CD4-positive, alpha-beta T cell (primary cell): ENCODE data around the gene SLC27A5. TPM values are rescaled to one million over a fixed set of nuclear protein-coding genes. Genes with fewer than 3 reads are reported as not detected.

Experiments
- ATAC-seq: fragments of 200-7000 bp; cut with Tn5 transposase; one replicate; pipeline ENCODE4 v1.10.0; 2022; ENCODE audit warnings: mild to moderate bottlenecking; ENCODE audit not compliant: poor library complexity
- CTCF ChIA-PET: fragments of 350-600 bp; sonication (Branson Sonifier 250); formaldehyde crosslinking; loops from one replicate; lab custom pipeline; 2021; ENCODE audit warnings: antibody characterized with exemption, inconsistent platforms; lab: Charles Lee
- POLR2A ChIA-PET: fragments of 350-600 bp; sonication (Branson Sonifier 250); formaldehyde crosslinking; loops from one replicate; lab custom pipeline; 2021; ENCODE audit warnings: antibody characterized with exemption, inconsistent platforms; lab: Charles Lee
- DNase-seq, 14 experiments: peaks; one replicate each; pipeline ENCODE4 v3.0.0-alpha.2; 2013 to 2020; ENCODE audit warnings: mixed read lengths in 2 of 14
- H3K27ac ChIP-seq, 2 donors: one replicate each; pipeline versions ENCODE4 v1.5.1 to v1.7.0; 2013; ENCODE audit warnings: low read length in 2 of 2, low read depth in 1 of 2, mild to moderate bottlenecking in 1 of 2
- H3K27me3 ChIP-seq, 2 experiments: 1 replicate in 1 of 2; 2 replicates in 1 of 2; pipeline versions ENCODE4 v1.6.1 to v1.7.0; 2013; ENCODE audit warnings: low read length in 2 of 2, control low read depth in 1 of 2, mild to moderate bottlenecking in 1 of 2, moderate library complexity in 1 of 2; ENCODE audit not compliant: insufficient read depth in 2 of 2, control insufficient read depth in 1 of 2
- H3K36me3 ChIP-seq: one replicate; pipeline ENCODE4 v1.6.1; 2013; ENCODE audit warnings: low read length, control low read depth; ENCODE audit not compliant: insufficient read depth
- H3K4me1 ChIP-seq: one replicate; pipeline ENCODE4 v1.6.1; 2013; ENCODE audit warnings: low read length, control low read depth; ENCODE audit not compliant: insufficient read depth
- H3K4me3 ChIP-seq: one replicate; pipeline ENCODE4 v1.5.1; 2013; ENCODE audit warnings: mild to moderate bottlenecking, low read length, moderate library complexity
- H3K9me3 ChIP-seq, 2 experiments: 1 replicate in 1 of 2; 2 replicates in 1 of 2; pipeline versions ENCODE4 v1.6.1 to v1.7.0; 2013; ENCODE audit warnings: low read length in 2 of 2, mild to moderate bottlenecking in 2 of 2, control low read depth in 1 of 2, moderate library complexity in 1 of 2; ENCODE audit not compliant: control insufficient read depth in 1 of 2, insufficient read depth in 1 of 2
- H3K27ac Mint-ChIP-seq: one replicate; pipeline ENCODE4 v1.8.0; 2020; ENCODE audit warnings: mixed read lengths
- H3K27me3 Mint-ChIP-seq: one replicate; pipeline ENCODE4 v1.8.0; 2021; ENCODE audit warnings: mixed read lengths
- H3K36me3 Mint-ChIP-seq: one replicate; pipeline ENCODE4 v1.8.0; 2021; ENCODE audit warnings: low read depth, mixed read lengths
- H3K4me1 Mint-ChIP-seq: one replicate; pipeline ENCODE4 v1.8.0; 2021; ENCODE audit warnings: low read depth, mixed read lengths
- H3K4me3 Mint-ChIP-seq: one replicate; pipeline ENCODE4 v1.8.0; 2020; ENCODE audit warnings: mild to moderate bottlenecking, mixed read lengths
- H3K9me3 Mint-ChIP-seq: one replicate; pipeline ENCODE4 v1.8.0; 2020; ENCODE audit warnings: mixed read lengths
- CTCF ChIP-seq: fragments of 200-600 bp; IDR thresholded peaks from one replicate; pipeline ENCODE4 v1.8.0; 2022; ENCODE audit warnings: antibody characterized with exemption, mild to moderate bottlenecking
- intact Hi-C, 2 experiments: fragments of 100-400 bp; cut with DNase I in 1 of 2; cut with micrococcal nuclease in 1 of 2; formaldehyde crosslinking; loops; one replicate each; pipeline versions ENCODE4 v1.15.1 to v1.9.0; 2023 to 2025; cut with DNase I, micrococcal nuclease
- total RNA-seq, 174 experiments: library from RNA in 2 of 174; stranded (reverse) in 2 of 174; gene quantifications; one replicate each; pipeline ENCODE4 v1.2.3 and lab custom pipeline; 2021 to 2026

Gene SLC27A5
- total RNA-seq, 2 experiments from 2014 or later = 3.5 to 4.8 TPM

GRCh38 chr19:58548859-58549663 lies 37.3 kb upstream of the SLC27A5 start:
- no peak overlapping the region for H3K4me3 Mint-ChIP-seq
- peaks cover 43% of the 10 kb centered on the region for H3K4me1 Mint-ChIP-seq
- no peaks in the 10 kb centered on the region for H3K9me3 ChIP-seq
- CTCF ChIA-PET = no interaction called here
- no peaks in the 10 kb centered on the region for H3K27me3 Mint-ChIP-seq
- POLR2A ChIA-PET = interaction anchor here (0.7 kb wide), 1 partner anchor 12 kb away, joined by 3 read pairs; no protein-coding TSS in a partner anchor
- ATAC-seq (no peak), DNase-seq (no peak)
- intact Hi-C loops = no loop called here
- peaks cover 93% of the 10 kb centered on the region for H3K36me3 Mint-ChIP-seq
- no peak overlapping the region for H3K27ac Mint-ChIP-seq
- H3K4me1 ChIP-seq = peaks cover 46% of the 10 kb centered on the region
- H3K9me3 Mint-ChIP-seq = no peaks in the 10 kb centered on the region
- TF ChIP-seq CTCF = no peak
- no peak overlapping the region for H3K27ac ChIP-seq
- no peaks in the 10 kb centered on the region for H3K27me3 ChIP-seq
- H3K4me3 ChIP-seq = no peak overlapping the region
- peaks cover 83% of the 10 kb centered on the region for H3K36me3 ChIP-seq

DNA sequence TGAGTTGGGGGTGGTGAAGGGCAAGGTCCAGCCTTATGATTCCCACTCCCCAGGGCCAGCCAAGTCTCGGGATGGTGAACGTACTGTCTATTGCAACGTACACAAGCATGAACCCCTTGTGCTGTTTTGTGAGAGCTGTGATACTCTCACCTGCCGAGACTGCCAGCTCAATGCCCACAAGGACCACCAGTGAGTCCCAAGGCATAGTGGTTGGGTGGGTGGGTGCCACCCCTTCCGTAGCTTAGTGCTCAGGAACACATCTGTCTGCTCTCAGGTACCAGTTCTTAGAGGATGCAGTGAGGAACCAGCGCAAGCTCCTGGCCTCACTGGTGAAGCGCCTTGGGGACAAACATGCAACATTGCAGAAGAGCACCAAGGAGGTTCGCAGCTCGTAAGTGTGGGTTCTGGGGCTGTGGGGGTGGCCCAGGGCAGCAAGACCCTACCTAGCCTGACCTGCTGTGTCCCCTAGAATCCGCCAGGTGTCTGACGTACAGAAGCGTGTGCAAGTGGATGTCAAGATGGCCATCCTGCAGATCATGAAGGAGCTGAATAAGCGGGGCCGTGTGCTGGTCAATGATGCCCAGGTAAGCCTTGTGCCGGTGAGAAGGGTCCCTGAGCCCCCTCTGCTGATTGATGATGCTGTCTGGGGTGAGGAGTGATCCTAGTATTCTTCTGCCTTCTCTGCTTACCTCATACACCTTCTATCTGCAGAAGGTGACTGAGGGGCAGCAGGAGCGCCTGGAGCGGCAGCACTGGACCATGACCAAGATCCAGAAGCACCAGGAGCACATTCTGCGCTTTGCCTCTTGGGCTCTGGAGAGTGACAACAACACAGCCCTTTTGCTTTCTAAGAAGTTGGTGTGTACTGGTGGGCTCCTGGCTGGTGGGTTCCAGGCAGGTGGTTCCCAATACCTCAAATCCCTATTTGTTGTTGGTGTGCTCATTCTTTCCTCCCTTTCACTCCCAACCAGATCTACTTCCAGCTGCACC lies 35.8 kb upstream of the SLC27A5 start:
- Histone ChIP-seq H3K4me3 (no peak overlapping the region), H3K36me3 (peaks cover 73% of the 10 kb centered on the region), H3K27ac (no peak overlapping the region), H3K9me3 (no peaks in the 10 kb centered on the region), H3K27me3 (no peaks in the 10 kb centered on the region), H3K4me1 (peaks cover 45% of the 10 kb centered on the region)
- DNase-seq = no peak
- Mint-ChIP-seq H3K27me3 (no peaks in the 10 kb centered on the region), H3K27ac (peak overlapping the region; percentile 91), H3K9me3 (no peaks in the 10 kb centered on the region), H3K36me3 (peaks cover 85% of the 10 kb centered on the region), H3K4me3 (peak overlapping the region; percentile 95), H3K4me1 (peaks cover 42% of the 10 kb centered on the region)
- CTCF ChIA-PET = no interaction called here
- no peak for TF ChIP-seq CTCF
- no peak for ATAC-seq
- intact Hi-C loops = no loop called here
- POLR2A ChIA-PET = interaction anchor here (0.8 to 1.2 kb wide), 2 partner anchors 25 to 28 kb away, joined by 3 read pairs; partner anchors contain the start of genes MZF1 and ZBTB45

DNA sequence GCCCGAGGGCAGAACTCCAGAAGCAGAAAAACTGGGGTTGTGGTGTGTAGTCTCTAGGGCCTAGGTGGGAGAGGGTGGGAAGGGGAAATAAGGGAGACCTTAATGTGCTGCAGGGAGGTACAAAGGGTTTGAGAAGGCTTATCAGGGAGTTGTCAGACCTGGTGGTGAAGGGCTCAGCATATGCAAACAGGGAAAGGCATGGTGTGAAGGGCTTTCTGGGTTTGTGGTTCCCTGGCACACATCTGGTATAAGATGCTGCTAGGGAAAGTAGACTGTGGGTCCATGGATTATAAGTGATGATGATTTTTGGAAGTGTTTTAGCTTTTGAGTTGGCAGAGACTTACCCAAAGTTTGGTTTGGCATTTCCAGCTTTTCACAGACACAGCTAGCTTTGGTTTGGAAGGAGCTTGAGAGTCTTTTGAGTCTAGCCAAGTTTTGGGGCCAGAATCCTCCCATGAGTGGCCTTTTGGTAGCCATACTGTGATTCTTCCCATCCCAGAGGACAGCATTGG lies 34.3 kb upstream of the SLC27A5 start:
- peaks cover 69% of the 10 kb centered on the region for H3K36me3 Mint-ChIP-seq
- no peak for TF ChIP-seq CTCF
- peak overlapping the region; percentile 70 for H3K4me3 ChIP-seq
- intact Hi-C loops = no loop called here
- no peaks in the 10 kb centered on the region for H3K9me3 ChIP-seq
- H3K9me3 Mint-ChIP-seq = no peaks in the 10 kb centered on the region
- peak overlapping the region; percentile 91 for H3K27ac Mint-ChIP-seq
- peak overlapping the region in 1 of 2 donors; percentile 15 for H3K27ac ChIP-seq
- peaks cover 39% of the 10 kb centered on the region for H3K4me1 Mint-ChIP-seq
- POLR2A ChIA-PET = interaction anchor here (1.2 to 3.2 kb wide), 3 partner anchors 8 to 32 kb away, joined by 3 to 64 read pairs (median 4); partner anchors contain the start of gene CHMP2A
- H3K4me3 Mint-ChIP-seq = peak overlapping the region; percentile 95
- peaks cover 42% of the 10 kb centered on the region for H3K4me1 ChIP-seq
- H3K36me3 ChIP-seq = peaks cover 57% of the 10 kb centered on the region
- CTCF ChIA-PET = interaction anchor here (3.3 kb wide), 1 partner anchor 27 kb away, joined by 34 read pairs; the partner anchor contains the start of gene ZBTB45
- no peaks in the 10 kb centered on the region for H3K27me3 ChIP-seq
- ATAC-seq (no peak), DNase-seq (no peak)
- no peaks in the 10 kb centered on the region for H3K27me3 Mint-ChIP-seq
